Prostate gland (tissue), 2 donors: ENCODE results near the gene PRKAA2.

Source experiments
- CTCF ChIP-seq, 4 experiments: fragments of 200-600 bp in 2 of 4; fragments of 450-650 bp in 2 of 4; sonication (generic) in 2 of 4; IDR thresholded peaks; 1 replicate in 3 of 4; 2 replicates in 1 of 4; pipeline ENCODE4 v1.5.1; 2016 to 2019; ENCODE audit warnings: antibody characterized with exemption in 4 of 4, mild to moderate bottlenecking in 2 of 4, moderate library complexity in 2 of 4
- POLR2A ChIP-seq: fragments of 450-650 bp; IDR thresholded peaks from one replicate; pipeline ENCODE4 v1.6.1; 2016; ENCODE audit warnings: antibody characterized with exemption, mild to moderate bottlenecking

GRCh38 chr1:56655991-56656613 lies 11.0 kb downstream of the PRKAA2 start:
- no peak for TF ChIP-seq CTCF (IDR thresholded peaks at IDR 0.05)
- no peak for TF ChIP-seq POLR2A
